GM12873 (cell line): ENCODE measurements around the gene UMODL1.

Experiments used
- TF ChIP-seq, protein P1 (sequence below): IDR thresholded peaks from 2 replicates; pipeline ENCODE4 v1.5.1; 2012; ENCODE audit warnings: low read depth, mild to moderate bottlenecking, moderate library complexity, low read length, control low read depth; ENCODE audit not compliant: insufficient read depth; ENCODE audit errors: missing control alignments

The UMODL1 gene

DNA sequence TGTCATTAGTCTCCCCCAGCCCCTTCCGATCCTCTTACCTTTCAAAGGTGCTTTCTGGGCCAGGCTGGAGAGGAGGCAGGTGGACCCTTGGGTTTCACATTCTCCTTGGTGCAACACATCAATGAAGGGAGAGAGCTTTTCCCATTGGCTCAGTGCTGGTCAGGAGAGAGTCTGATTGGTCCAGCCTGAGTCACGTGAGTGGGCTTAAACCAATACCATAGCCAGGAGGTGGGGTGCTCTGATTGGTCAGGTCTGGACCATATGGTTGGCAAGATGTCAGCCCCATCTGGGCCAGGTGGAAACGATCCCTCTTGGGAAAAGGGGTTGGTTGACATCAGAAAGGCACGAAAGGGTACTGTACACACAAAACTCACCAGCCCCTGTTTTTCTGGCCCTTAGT lies 103.1 kb downstream of the UMODL1 start:
- TF ChIP-seq, protein P1, sequence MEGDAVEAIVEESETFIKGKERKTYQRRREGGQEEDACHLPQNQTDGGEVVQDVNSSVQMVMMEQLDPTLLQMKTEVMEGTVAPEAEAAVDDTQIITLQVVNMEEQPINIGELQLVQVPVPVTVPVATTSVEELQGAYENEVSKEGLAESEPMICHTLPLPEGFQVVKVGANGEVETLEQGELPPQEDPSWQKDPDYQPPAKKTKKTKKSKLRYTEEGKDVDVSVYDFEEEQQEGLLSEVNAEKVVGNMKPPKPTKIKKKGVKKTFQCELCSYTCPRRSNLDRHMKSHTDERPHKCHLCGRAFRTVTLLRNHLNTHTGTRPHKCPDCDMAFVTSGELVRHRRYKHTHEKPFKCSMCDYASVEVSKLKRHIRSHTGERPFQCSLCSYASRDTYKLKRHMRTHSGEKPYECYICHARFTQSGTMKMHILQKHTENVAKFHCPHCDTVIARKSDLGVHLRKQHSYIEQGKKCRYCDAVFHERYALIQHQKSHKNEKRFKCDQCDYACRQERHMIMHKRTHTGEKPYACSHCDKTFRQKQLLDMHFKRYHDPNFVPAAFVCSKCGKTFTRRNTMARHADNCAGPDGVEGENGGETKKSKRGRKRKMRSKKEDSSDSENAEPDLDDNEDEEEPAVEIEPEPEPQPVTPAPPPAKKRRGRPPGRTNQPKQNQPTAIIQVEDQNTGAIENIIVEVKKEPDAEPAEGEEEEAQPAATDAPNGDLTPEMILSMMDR = no peak

DNA sequence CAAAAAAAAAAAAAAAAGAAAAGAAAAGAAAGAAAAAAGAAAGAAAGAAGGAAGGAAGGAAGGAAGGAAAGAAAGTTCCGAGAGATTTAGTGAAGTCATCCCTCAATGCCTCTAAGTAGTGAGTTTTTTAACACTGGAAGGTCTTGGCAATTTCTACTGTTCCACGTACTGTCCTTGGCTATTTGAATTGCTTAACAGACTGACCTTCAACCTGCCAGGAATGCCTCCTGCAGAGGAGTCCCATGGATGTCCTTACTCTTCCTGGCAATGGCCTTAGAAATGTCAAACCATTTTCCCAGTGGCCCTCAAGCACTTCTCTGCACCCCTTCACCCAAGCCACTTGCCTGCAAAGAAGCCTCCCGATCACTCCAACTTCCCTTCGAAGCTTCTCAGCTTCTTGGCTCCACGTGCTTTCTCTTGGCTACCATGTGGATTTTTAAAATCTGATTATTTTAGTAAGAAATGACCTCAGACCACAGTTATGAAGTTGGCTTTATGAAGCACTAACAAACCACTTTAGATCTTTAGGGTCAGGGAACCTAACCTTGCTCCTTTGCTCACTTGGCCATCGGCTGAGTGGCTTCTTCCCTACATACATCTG lies 104.1 kb downstream of the UMODL1 start:
- TF ChIP-seq, protein P1 = no peak

DNA sequence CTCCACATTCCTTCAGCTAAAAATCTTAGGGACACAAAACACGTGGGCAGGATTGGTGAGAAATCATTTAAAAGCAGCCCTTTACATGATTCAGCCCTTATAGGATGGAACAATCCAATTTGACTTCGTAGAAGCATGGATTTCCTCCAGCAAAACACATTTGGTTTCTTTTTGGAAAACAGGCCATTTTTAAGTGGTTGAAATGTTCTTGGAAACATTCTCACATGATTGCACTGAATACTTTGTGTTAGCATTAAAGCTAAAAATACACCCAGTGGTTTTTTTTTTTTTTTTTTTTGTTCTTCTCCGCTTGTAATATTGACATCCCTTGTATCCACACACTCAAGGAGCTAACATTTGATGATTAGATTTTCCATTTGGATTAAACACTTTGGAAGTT lies 105.7 kb downstream of the UMODL1 start:
- TF ChIP-seq, protein P1 = no peak

DNA sequence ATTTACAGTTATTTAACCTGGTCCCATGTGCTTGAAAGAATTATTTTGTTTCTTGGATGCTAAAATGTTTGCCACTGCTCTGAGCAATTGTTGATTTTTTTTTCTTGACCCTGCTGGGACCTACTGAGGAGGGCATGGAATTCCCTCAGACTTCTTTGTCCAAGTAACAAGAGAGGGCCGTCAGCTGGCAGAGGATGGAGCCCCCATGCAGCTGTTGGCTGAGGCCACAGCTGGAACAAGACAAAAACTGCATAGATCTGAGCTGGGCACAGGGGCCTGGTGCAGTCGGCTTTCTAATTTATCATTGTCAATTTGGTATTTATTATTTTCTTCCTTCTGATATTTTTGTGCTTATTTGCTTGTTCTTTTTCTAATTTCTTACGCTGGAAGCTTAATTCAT lies 108.2 kb downstream of the UMODL1 start:
- TF ChIP-seq, protein P1 = no peak

DNA sequence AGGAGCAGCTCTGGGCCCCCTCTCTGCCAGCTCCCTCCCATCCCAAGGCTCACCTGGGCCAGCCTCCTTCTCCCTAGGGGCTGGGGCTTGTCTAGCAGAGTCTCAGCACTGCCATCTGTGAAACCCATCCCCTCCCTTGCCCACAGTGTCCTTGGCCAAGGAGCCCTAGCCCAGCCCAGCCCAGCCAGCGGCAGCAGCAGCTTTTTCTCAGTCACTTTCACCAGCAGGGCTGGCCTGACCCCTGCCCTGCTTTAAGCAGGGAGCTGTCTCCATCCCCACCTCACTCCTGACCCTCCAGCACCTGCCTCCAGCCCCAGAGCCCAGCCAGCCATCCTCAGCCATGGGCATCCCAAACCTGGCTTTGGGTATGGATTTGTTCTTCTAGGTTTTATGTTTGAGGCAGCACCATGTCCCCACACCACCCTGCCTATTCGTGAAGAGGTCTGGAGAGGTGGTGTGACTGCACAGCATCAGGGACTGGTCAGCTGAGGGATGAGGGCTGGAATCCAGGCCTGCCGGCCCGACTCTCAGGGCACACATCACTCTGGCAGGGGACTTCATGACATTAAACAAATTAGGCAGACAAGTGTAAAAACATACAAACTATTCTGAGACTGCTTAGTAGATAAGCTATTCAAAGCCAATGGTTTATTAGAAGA lies 111.7 kb downstream of the UMODL1 start:
- TF ChIP-seq, protein P1 = no peak

DNA sequence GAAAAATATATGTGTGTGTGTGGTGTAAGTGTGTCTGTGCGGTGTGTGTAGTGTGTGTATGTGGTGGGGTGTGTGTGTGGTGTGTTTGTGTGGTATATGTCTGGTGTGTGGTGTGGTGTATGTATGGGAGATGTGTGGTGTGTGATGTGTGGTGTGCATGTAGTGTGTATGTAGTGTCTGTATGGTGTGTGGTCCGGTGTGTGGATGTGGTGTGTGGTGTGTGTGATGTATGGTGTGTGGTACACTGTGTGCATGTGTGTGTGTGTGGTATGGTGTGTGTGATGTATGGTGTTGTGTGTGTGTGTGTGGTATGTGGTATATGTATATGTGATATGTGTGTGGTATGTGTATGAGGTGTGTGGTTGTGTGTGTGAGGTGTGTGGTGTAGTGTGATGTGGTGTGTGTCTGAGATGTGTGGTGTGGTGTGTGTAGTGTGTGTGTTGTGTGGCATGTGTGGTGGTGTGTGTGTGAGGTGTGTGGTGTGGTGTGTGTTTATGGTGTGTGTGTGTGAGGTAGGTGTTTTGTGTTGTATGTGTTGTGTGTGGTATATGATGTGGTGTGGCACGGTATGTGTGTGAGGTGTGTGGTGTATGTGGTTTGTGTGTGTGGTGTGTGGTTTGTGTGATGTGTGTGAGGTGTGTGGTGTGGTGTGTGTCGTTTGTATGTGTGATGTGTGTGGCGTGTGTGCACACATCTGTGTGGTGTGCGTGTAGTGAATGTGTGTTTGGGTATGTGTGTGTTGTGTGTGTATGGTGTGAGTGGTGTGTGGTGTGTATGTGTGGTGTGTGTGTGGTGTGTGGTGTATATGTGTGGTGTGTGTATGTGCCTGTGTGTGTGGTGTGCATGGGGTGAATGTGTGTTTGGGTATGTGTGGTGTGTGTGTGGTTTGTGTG lies 112.5 kb downstream of the UMODL1 start:
- TF ChIP-seq, protein P1 = no peak

DNA sequence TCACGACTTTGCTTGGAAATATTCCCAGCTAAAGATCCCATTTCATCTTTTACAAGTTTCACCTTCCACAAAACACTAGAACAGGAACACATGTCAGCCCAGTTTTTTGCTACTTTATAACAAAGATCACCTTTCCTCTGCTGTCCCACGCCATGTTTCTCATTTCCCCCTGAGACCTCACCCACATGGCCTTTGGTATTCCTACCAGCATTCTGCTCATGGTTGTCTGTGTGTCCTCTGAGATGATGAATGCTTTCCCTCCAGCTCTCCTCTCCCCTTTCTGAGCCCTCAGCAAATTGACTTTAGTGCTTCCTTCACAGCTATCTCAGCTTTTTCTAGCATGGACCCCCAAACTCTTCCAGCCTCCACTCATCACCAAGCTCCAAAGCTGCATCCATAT lies 115.5 kb downstream of the UMODL1 start:
- TF ChIP-seq, protein P1 = no peak
